Transverse colon (tissue), 4 donors: ENCODE measurements around the gene TUBD1. TPM values are rescaled to one million over a fixed set of nuclear protein-coding genes. Genes with fewer than 3 reads are reported as not detected.
A peak's percentile ranks its signal among the peaks of the same experiment; 100 is the strongest.

ENCODE experiments used
- DNase-seq: peaks from one replicate; pipeline ENCODE4 v3.0.0-alpha.2; 2019
- H3K27ac ChIP-seq, 4 donors: fragments of 200-600 bp; sonication (generic); 2 replicates each; pipeline ENCODE4 v1.5.1; 2016 to 2018; ENCODE audit warnings: inconsistent platforms in 4 of 4
- H3K27me3 ChIP-seq: fragments of 200-600 bp; sonication (generic); 2 replicates; pipeline ENCODE4 v1.5.1; 2017; ENCODE audit warnings: inconsistent platforms
- H3K36me3 ChIP-seq, 4 donors: fragments of 200-600 bp; sonication (generic); 2 replicates each; pipeline ENCODE4 v1.5.1; 2017 to 2019; ENCODE audit warnings: inconsistent platforms in 4 of 4
- H3K4me1 ChIP-seq, 4 donors: fragments of 200-600 bp; sonication (generic); 2 replicates each; pipeline ENCODE4 v1.5.1; 2017 to 2020; ENCODE audit warnings: inconsistent platforms in 4 of 4
- H3K4me3 ChIP-seq, 4 donors: fragments of 200-600 bp; sonication (generic); 1 replicate in 1 of 4; 2 replicates in 3 of 4; pipeline versions ENCODE4 v1.5.1 to v1.6.1; 2017 to 2019; ENCODE audit warnings: inconsistent platforms in 4 of 4
- H3K9me3 ChIP-seq, 2 donors: fragments of 200-600 bp; sonication (generic); 2 replicates each; pipeline ENCODE4 v1.5.1; 2017 to 2019; ENCODE audit warnings: inconsistent platforms in 2 of 2
- EP300 ChIP-seq: sonication (generic); formaldehyde crosslinking; IDR thresholded peaks from one replicate; pipeline ENCODE4 v1.6.1; 2017; ENCODE audit warnings: antibody characterized with exemption, low read depth
- POLR2A ChIP-seq: fragments of 450-650 bp; IDR thresholded peaks from one replicate; pipeline ENCODE4 v1.6.1; 2016; ENCODE audit warnings: antibody characterized with exemption, mild to moderate bottlenecking, moderate library complexity
- POLR2AphosphoS5 ChIP-seq, 3 donors: sonication (generic); formaldehyde crosslinking; IDR thresholded peaks; one replicate each; pipeline ENCODE4 v1.6.1; 2016; ENCODE audit warnings: antibody characterized with exemption in 3 of 3
- WGBS, 2 donors: methylation state at CpG; one replicate each; pipeline ENCODE4 v1.1.5; 2018; ENCODE audit warnings: low coverage in 1 of 2; 5-methylcytosine and 5-hydroxymethylcytosine counted together
- in situ Hi-C, 4 donors: fragments of 200-750 bp; cut with MboI; loops; one replicate each; pipeline versions ENCODE4 v1.15.0 to v1.15.1; 2017; ENCODE audit warnings: low sequenced_read_pairs in 3 of 4, low pct_ligation_motif_present in 1 of 4, low pct_unique_long_range_greater_than_20kb in 1 of 4
- intact Hi-C: fragments of 100-400 bp; cut with DNase I; formaldehyde crosslinking; loops from one replicate; pipeline ENCODE4 v1.15.1; 2023; ENCODE audit warnings: low total_unique reads
- total RNA-seq, 4 donors: library from RNA; depleted of rRNA; stranded (reverse); fragments of >200 nt; gene quantifications; one replicate each; pipeline ENCODE4 v1.1.0, GENCODE V29; 2016
- TF ChIP-seq, protein P1 (sequence below), 5 experiments: fragments of 200-600 bp in 3 of 5; fragments of 450-650 bp in 2 of 5; sonication (generic) in 3 of 5; IDR thresholded peaks; 1 replicate in 2 of 5; 2 replicates in 3 of 5; pipeline ENCODE4 v1.5.1; 2016 to 2017; ENCODE audit warnings: antibody characterized with exemption in 5 of 5, inconsistent platforms in 3 of 5, mild to moderate bottlenecking in 2 of 5, moderate library complexity in 1 of 5

The TUBD1 gene
- total RNA-seq, 4 donors from 2014 or later, result 0.80 to 13.3 (median 4.1) TPM

DNA sequence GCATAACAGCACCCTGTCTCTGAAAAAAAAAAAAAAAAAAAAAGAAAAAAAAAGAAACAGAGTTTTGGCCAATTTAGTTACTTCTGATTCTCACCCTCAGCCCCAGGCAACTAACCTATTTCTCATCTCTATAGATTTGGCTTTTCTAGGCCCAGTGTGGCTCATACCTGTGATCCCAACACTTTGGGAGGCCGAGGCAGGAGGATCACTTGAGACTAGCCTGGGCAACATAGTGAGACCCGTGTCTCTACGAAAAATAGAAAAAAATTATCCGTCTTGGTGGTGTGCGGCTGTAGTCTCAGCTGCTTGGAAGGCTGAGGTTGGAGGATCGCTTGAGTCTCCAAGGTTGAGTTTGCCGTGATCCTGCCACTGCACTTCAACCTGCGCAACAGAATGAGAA, 8.9 kb upstream of the TUBD1 start:
- intact Hi-C loops (no loop called here), in situ Hi-C loops (loop anchor here in 2 of 4 donors (25.0 kb wide), 2 partner anchors 136 to 186 kb away; partner anchors contain the start of gene HEATR6 (in 1 of the 2))
- no peak overlapping the region for H3K4me3 ChIP-seq
- no peaks in the 10 kb centered on the region for H3K36me3 ChIP-seq
- no peaks in the 10 kb centered on the region for H3K9me3 ChIP-seq
- peaks cover 0 to 7% (median 1%) of the 10 kb centered on the region in 4 donors for H3K4me1 ChIP-seq
- H3K27me3 ChIP-seq, result no peaks in the 10 kb centered on the region
- no peak for DNase-seq
- TF ChIP-seq POLR2AphosphoS5 (IDR thresholded peaks at IDR 0.05) (no peak), EP300 (no peak), POLR2A (no peak)
- TF ChIP-seq, protein P1, sequence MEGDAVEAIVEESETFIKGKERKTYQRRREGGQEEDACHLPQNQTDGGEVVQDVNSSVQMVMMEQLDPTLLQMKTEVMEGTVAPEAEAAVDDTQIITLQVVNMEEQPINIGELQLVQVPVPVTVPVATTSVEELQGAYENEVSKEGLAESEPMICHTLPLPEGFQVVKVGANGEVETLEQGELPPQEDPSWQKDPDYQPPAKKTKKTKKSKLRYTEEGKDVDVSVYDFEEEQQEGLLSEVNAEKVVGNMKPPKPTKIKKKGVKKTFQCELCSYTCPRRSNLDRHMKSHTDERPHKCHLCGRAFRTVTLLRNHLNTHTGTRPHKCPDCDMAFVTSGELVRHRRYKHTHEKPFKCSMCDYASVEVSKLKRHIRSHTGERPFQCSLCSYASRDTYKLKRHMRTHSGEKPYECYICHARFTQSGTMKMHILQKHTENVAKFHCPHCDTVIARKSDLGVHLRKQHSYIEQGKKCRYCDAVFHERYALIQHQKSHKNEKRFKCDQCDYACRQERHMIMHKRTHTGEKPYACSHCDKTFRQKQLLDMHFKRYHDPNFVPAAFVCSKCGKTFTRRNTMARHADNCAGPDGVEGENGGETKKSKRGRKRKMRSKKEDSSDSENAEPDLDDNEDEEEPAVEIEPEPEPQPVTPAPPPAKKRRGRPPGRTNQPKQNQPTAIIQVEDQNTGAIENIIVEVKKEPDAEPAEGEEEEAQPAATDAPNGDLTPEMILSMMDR (IDR thresholded peaks at IDR 0.05), result no peak
- WGBS, 2 donors, result 93 to 96% methylated on average over 6 to 8 of the region's 8 CpGs
- H3K27ac ChIP-seq, result no peak overlapping the region

DNA sequence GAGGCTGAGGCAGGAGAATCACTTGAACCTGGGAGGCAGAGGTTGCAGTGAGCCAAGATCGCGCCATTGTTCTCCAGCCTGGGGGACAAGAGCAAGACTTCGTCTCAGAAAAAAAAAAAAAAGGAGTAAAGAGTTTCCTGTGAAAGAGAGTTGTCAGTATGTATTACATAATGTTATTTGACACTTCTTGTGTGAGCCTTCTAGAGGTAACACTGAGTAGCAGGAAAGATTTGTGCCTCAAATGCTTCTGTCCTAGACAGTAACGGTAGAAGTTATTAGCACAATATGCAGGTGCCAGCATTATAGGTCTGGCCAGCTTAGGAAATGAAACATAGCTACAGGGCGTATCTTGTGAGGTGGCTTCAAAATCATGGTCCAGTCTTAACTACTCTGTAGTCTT, 6.4 kb upstream of the TUBD1 start:
- intact Hi-C loops, result no loop called here
- Histone ChIP-seq H3K36me3 (no peaks in the 10 kb centered on the region), H3K4me3 (no peak overlapping the region), H3K9me3 (no peaks in the 10 kb centered on the region), H3K27me3 (no peaks in the 10 kb centered on the region), H3K4me1 (peaks cover 7 to 14% (median 11%) of the 10 kb centered on the region in 4 donors), H3K27ac (peak overlapping the region in 1 of 4 donors; percentile 5)
- 87 to 88% methylated on average over 5 of the region's 5 CpGs for WGBS, 2 donors
- DNase-seq, result no peak
- no peak for TF ChIP-seq EP300
- TF ChIP-seq POLR2A, result no peak
- TF ChIP-seq POLR2AphosphoS5 (IDR thresholded peaks at IDR 0.05), result no peak
- TF ChIP-seq, protein P1 (IDR thresholded peaks at IDR 0.05), result no peak
- in situ Hi-C loops, result no loop called here

DNA sequence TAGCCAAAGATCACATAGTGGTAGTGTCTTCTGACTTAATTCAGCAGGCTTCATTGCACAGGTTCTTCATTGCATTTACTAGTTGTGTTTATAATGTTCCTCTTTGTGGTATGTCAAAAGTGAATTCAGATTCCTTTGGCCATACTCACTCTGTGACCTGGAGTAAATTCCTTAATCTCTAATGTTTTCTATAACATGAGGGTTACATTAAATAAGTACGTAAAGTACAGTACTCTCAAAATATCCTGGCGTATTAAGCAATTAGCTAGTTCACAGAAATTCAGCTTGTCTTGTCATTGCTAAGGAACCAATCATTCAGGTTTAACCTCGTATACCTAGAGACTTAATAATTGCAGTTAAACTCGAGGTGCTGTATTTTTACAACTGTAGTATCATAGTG, 4.3 kb upstream of the TUBD1 start:
- WGBS, 2 donors, result 79 to 82% methylated on average over 4 of the region's 4 CpGs
- Histone ChIP-seq H3K9me3 (no peaks in the 10 kb centered on the region), H3K4me3 (no peak overlapping the region), H3K36me3 (no peaks in the 10 kb centered on the region), H3K27ac (no peak overlapping the region), H3K4me1 (peaks cover 7 to 20% (median 15%) of the 10 kb centered on the region in 4 donors), H3K27me3 (no peaks in the 10 kb centered on the region)
- in situ Hi-C loops, result no loop called here
- intact Hi-C loops, result no loop called here
- TF ChIP-seq POLR2A (no peak), POLR2AphosphoS5 (IDR thresholded peaks at IDR 0.05) (no peak), EP300 (no peak)
- TF ChIP-seq, protein P1 (IDR thresholded peaks at IDR 0.05), result no peak
- no peak for DNase-seq

DNA sequence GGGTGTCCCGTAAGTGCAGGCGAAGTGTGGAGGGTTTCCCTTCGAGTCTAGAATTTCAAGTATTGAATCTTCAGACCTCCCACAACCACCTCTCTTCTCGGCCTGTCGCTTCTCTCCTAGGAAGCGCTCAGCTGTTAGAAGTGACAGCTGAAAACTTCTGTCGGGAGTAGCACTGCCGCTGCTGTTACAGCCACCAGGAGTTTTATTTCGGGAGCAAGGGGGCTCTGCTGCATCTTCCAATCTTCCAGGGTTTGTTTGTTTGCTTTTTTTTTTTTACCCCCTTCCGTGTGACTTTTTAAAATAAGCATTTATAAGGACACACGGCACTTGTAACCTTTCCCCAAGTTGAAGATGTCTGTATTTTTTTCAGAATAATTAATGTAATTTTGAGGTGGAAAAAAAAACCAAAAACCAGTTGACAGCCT, 945 bp upstream of the TUBD1 start:
- WGBS, 2 donors, result 0 to 1% methylated on average over 3 to 9 of the region's 11 CpGs
- no peak for DNase-seq
- Histone ChIP-seq H3K4me1 (peaks cover 13 to 28% (median 25%) of the 10 kb centered on the region in 4 donors), H3K27ac (peak overlapping the region; percentile 93 to 96 (median 94)), H3K9me3 (no peaks in the 10 kb centered on the region), H3K36me3 (no peaks in the 10 kb centered on the region), H3K27me3 (no peaks in the 10 kb centered on the region), H3K4me3 (peak overlapping the region; percentile 87 to 99 (median 97))
- in situ Hi-C loops, result no loop called here
- intact Hi-C loops, result no loop called here
- TF ChIP-seq POLR2A (no peak), POLR2AphosphoS5 (IDR thresholded peaks at IDR 0.05) (no peak), EP300 (no peak)
- TF ChIP-seq, protein P1 (IDR thresholded peaks at IDR 0.05), result no peak
